ENCODE results near the gene MLEC.

- TF ChIP-seq GATA2 (IDR thresholded peaks at IDR 0.05; ENCODE audit: low read depth, low read length), result no peak
- TF ChIP-seq GATA3 (IDR thresholded peaks at IDR 0.05; ENCODE audit: low read depth, low read length), result no peak
Observed at GRCh38 chr12:120656008-120656407, 30.9 kb upstream of the MLEC start.

Measured in SH-SY5Y (cell line).